Vagina (tissue), 2 donors: ENCODE data around the gene PI4KA.

Experiments used
- POLR2A ChIP-seq, 2 donors: fragments of 450-650 bp; IDR thresholded peaks; one replicate each; pipeline ENCODE4 v1.6.1; 2017; ENCODE audit warnings: antibody characterized with exemption in 2 of 2, mild to moderate bottlenecking in 2 of 2, moderate library complexity in 2 of 2
- POLR2AphosphoS5 ChIP-seq, 2 donors: sonication (generic); formaldehyde crosslinking; IDR thresholded peaks; one replicate each; pipeline ENCODE4 v1.9.0; 2017; ENCODE audit warnings: antibody characterized with exemption in 2 of 2, mild to moderate bottlenecking in 2 of 2, low read depth in 1 of 2; ENCODE audit not compliant: insufficient read depth in 1 of 2
- TF ChIP-seq, protein P1 (sequence below), 3 experiments: fragments of 450-650 bp in 2 of 3; fragments of 200-600 bp in 1 of 3; sonication (generic) in 1 of 3; IDR thresholded peaks; one replicate each; pipeline ENCODE4 v1.5.1; 2017 to 2019; ENCODE audit warnings: antibody characterized with exemption in 3 of 3, mild to moderate bottlenecking in 2 of 3, moderate library complexity in 2 of 3

DNA sequence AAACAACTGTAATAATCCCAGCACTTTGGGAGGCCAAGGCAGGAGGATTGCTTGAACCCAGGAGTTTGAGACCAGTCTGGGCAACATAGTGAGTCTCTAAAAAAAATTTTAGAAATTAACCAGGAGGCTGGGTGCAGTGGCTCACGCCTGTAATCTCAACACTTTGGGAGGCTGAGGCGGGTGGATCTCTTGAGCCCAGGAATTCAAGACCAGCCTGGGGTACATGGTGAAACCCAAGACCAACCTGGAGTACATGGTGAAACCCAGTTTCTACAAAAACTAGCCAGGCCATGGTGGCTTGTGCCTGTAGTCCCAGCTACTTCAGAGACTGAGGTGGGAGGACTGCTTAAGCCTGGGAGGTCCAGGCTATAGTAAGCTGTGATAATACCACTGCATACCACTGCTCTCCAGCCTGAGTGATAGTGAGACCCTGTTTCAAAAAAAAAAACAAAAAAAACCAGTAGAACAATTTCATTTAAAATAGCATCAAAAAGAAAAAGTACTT lies 11.2 kb downstream of the PI4KA start:
- TF ChIP-seq POLR2AphosphoS5 (IDR thresholded peaks at IDR 0.05; ENCODE audit: insufficient read depth in 1 of 2, low read depth in 1 of 2) (no peak), POLR2A (IDR thresholded peaks at IDR 0.05) (no peak)
- TF ChIP-seq, protein P1, sequence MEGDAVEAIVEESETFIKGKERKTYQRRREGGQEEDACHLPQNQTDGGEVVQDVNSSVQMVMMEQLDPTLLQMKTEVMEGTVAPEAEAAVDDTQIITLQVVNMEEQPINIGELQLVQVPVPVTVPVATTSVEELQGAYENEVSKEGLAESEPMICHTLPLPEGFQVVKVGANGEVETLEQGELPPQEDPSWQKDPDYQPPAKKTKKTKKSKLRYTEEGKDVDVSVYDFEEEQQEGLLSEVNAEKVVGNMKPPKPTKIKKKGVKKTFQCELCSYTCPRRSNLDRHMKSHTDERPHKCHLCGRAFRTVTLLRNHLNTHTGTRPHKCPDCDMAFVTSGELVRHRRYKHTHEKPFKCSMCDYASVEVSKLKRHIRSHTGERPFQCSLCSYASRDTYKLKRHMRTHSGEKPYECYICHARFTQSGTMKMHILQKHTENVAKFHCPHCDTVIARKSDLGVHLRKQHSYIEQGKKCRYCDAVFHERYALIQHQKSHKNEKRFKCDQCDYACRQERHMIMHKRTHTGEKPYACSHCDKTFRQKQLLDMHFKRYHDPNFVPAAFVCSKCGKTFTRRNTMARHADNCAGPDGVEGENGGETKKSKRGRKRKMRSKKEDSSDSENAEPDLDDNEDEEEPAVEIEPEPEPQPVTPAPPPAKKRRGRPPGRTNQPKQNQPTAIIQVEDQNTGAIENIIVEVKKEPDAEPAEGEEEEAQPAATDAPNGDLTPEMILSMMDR (IDR thresholded peaks at IDR 0.05), result no peak
